ENCODE results near the gene COL20A1.

Gene COL20A1

GRCh38 chr20:63309261-63310071, 16.5 kb downstream of the COL20A1 start:
- peak; percentile 29 for DNase-seq

- no peak for DNase-seq
Observed at GRCh38 chr20:63310265-63310991, 17.4 kb downstream of the COL20A1 start.

- no peak for DNase-seq
Observed at GRCh38 chr20:63311186-63311832, 18.3 kb downstream of the COL20A1 start.

GRCh38 chr20:63311833-63312243, 18.9 kb downstream of the COL20A1 start:
- DNase-seq = no peak

- DNase-seq = no peak
Observed at GRCh38 chr20:63312273-63312672, 19.3 kb downstream of the COL20A1 start.

GRCh38 chr20:63312690-63313348, 19.8 kb downstream of the COL20A1 start:
- DNase-seq = no peak

- DNase-seq = no peak
Observed at GRCh38 chr20:63313349-63314014, 20.5 kb downstream of the COL20A1 start.

- DNase-seq = no peak
Observed at GRCh38 chr20:63314015-63314471, 21.1 kb downstream of the COL20A1 start.

- DNase-seq = no peak
Observed at GRCh38 chr20:63314566-63315239, 21.7 kb downstream of the COL20A1 start.

GRCh38 chr20:63315240-63315689, 22.3 kb downstream of the COL20A1 start:
- DNase-seq = no peak

GRCh38 chr20:63315731-63316491, 22.9 kb downstream of the COL20A1 start:
- DNase-seq = no peak

GRCh38 chr20:63316502-63316921, 23.5 kb downstream of the COL20A1 start:
- DNase-seq = no peak

- DNase-seq = no peak
Observed at GRCh38 chr20:63317061-63317460, 24.1 kb downstream of the COL20A1 start.

GRCh38 chr20:63317601-63318291, 24.8 kb downstream of the COL20A1 start:
- peak; percentile 51 for DNase-seq

GRCh38 chr20:63318391-63319163, 25.6 kb downstream of the COL20A1 start:
- DNase-seq = no peak

GRCh38 chr20:63319164-63320040, 26.4 kb downstream of the COL20A1 start:
- no peak for DNase-seq

GRCh38 chr20:63320041-63320511, 27.1 kb downstream of the COL20A1 start:
- no peak for DNase-seq

GRCh38 chr20:63320616-63321147, 27.7 kb downstream of the COL20A1 start:
- DNase-seq = no peak
